D721Med (cell line): ENCODE results near the gene PTH2R.
A peak's percentile ranks its signal among the peaks of the same experiment; 100 is the strongest.

Source experiments
- DNase-seq: peaks from one replicate; pipeline ENCODE4 v3.0.0; 2011; ENCODE audit warnings: low spot score; ENCODE audit not compliant: insufficient read length
- FAIRE-seq: peaks from 2 replicates; lab custom pipeline; 2011; peaks lifted over from hg19 to GRCh38; lab: Jason Lieb, UNC
- CTCF ChIP-seq: IDR thresholded peaks from 2 replicates; pipeline ENCODE4 v1.5.1; 2012; ENCODE audit warnings: mild to moderate bottlenecking, control low read depth; ENCODE audit not compliant: insufficient read depth; ENCODE audit errors: missing control alignments

The PTH2R gene

DNA sequence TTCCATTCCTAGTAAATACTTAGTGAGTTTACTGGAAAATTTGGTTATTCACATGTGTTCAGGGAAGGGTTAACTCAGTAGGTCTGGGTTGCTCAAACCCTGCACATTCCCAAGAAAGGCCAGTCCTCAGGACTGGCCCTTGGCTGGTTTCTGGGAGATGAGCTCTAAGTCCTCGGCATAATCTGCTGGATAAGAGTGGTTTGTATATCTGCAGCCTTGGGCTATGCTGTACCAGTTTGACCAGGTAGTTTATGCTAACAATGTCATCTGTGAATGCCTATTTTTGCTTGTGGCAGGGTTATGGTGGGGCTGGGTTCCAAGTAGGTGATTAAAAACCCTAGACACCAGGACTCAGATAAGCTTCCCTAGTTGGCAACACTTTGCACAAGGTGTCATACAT, 7.4 kb upstream of the PTH2R start:
- FAIRE-seq (no peak), DNase-seq (no peak)
- no peak for TF ChIP-seq CTCF

- FAIRE-seq (peak; percentile 72), DNase-seq (no peak)
- peak; percentile 49 for TF ChIP-seq CTCF
These were observed 1.1 kb downstream of the PTH2R start for GRCh38 chr2:208407667-208408066.

GRCh38 chr2:208413931-208414330, 7.3 kb downstream of the PTH2R start:
- no peak for TF ChIP-seq CTCF
- DNase-seq (no peak), FAIRE-seq (no peak)

- no peak for TF ChIP-seq CTCF
- DNase-seq (no peak), FAIRE-seq (no peak)
These were observed 8.7 kb downstream of the PTH2R start for GRCh38 chr2:208415255-208415654.

- FAIRE-seq: no peak
- TF ChIP-seq CTCF: no peak
These were observed 9.3 kb downstream of the PTH2R start for GRCh38 chr2:208415897-208416296.

DNA sequence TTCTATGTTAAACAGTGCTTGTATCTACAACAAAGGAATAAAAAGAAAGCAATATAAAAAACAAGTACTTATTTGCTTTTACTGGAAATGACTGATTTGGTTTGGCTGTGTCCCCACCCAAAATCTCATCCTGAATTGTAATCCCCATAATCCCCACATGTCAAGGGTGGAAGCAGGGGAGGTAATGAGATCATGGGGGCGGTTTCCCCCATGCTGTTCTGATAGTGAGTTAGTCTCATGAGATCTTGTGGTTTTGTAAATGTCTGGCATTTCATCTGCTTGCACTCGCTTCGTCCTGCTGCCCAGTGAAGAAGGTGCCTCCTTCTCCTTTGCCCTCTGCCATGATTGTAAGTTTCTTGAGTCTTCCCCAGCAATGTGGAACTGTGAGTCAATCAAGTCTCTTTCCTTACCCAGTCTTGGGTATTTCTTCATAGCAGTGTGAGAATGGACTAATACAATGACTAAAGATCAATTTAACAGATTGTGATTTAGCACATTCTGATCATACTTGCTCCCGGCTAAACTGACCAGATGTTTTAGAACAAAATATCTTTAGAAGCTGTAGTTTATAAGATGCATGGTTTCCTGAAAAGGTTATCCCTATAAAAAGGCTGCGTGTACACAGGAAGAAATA, 19.9 kb downstream of the PTH2R start:
- no peak for DNase-seq
- FAIRE-seq: no peak
- TF ChIP-seq CTCF: no peak

More at GRCh38 chr2:208415897-208416296, 9.3 kb downstream of the PTH2R start:
- DNase-seq: no peak

- no peak for TF ChIP-seq CTCF
- DNase-seq (no peak), FAIRE-seq (no peak)
These were observed 31.2 kb downstream of the PTH2R start for GRCh38 chr2:208437755-208438154.
